ENCODE data around the gene SCRN3. TPM values are rescaled to one million over a fixed set of nuclear protein-coding genes. Genes with fewer than 3 reads are reported as not detected.
"Not testable (repeated sequence)": the region's sequence is repeated elsewhere in the genome, so short reads cannot be mapped to it uniquely, and the experiment has no call there.

Gene SCRN3
- 10 to 100 TPM; 19.3 to 21.8 TPM for total RNA-seq
- long read RNA-seq, donor 1, partial matches to known transcripts = 1 of 5 reads
- long read RNA-seq, donor 1, other reads (novel, unspliced or antisense) = 3 of 5 reads
- long read RNA-seq, donor 2, partial matches to known transcripts = 0 of 13 reads
- long read RNA-seq, donor 2, other reads (novel, unspliced or antisense) = 9 of 13 reads

GRCh38 chr2:174395284-174395968, at the start of gene SCRN3:
TSS of gene SCRN3 (plus strand) at chr2:174395730. CDS start at chr2:174398284, 2,554 bp downstream.
- intact Hi-C loops (cut with DNase I) = no loop called here
- peak; percentile 84 for DNase-seq (ENCODE audit: low spot score)

- intact Hi-C loops (cut with DNase I) = no loop called here
- no peak for DNase-seq (ENCODE audit: low spot score)
Measured at GRCh38 chr2:174350018-174350417, 45.5 kb upstream of the SCRN3 start.

GRCh38 chr2:174350593-174351181, 44.8 kb upstream of the SCRN3 start:
- no peak for DNase-seq (ENCODE audit: low spot score)
- intact Hi-C loops (cut with DNase I) = no loop called here

GRCh38 chr2:174353004-174353403, 42.5 kb upstream of the SCRN3 start:
- intact Hi-C loops (cut with DNase I) = no loop called here
- no peak for DNase-seq (ENCODE audit: low spot score)

- intact Hi-C loops (cut with DNase I) = no loop called here
Measured at GRCh38 chr2:174356347-174356746, 39.2 kb upstream of the SCRN3 start.

GRCh38 chr2:174359663-174360062, 35.9 kb upstream of the SCRN3 start:
- intact Hi-C loops (cut with DNase I); DNase-seq (ENCODE audit: low spot score): not testable (repeated sequence)

More at GRCh38 chr2:174356347-174356746, 39.2 kb upstream of the SCRN3 start:
- no peak for DNase-seq (ENCODE audit: low spot score)

GRCh38 chr2:174362949-174363348, 32.6 kb upstream of the SCRN3 start:
- intact Hi-C loops (cut with DNase I) = no loop called here
- no peak for DNase-seq (ENCODE audit: low spot score)

- intact Hi-C loops (cut with DNase I); DNase-seq (ENCODE audit: low spot score): not testable (repeated sequence)
Measured at GRCh38 chr2:174363492-174364225, 31.9 kb upstream of the SCRN3 start.

GRCh38 chr2:174364628-174365027, 30.9 kb upstream of the SCRN3 start:
- DNase-seq (ENCODE audit: low spot score) = no peak
- intact Hi-C loops (cut with DNase I) = no loop called here

- DNase-seq (ENCODE audit: low spot score) = no peak
- intact Hi-C loops (cut with DNase I) = no loop called here
Measured at GRCh38 chr2:174365571-174365970, 30.0 kb upstream of the SCRN3 start.

- intact Hi-C loops (cut with DNase I) = no loop called here
- no peak for DNase-seq (ENCODE audit: low spot score)
Measured at GRCh38 chr2:174368691-174369090, 26.8 kb upstream of the SCRN3 start.

GRCh38 chr2:174376967-174377366, 18.6 kb upstream of the SCRN3 start:
- DNase-seq (ENCODE audit: low spot score) = no peak
- intact Hi-C loops (cut with DNase I) = no loop called here

- DNase-seq (ENCODE audit: low spot score) = no peak
- intact Hi-C loops (cut with DNase I) = no loop called here
Measured at GRCh38 chr2:174383796-174384195, 11.7 kb upstream of the SCRN3 start.

- DNase-seq (ENCODE audit: low spot score) = no peak
- intact Hi-C loops (cut with DNase I) = no loop called here
Measured at GRCh38 chr2:174385201-174385600, 10.3 kb upstream of the SCRN3 start.

GRCh38 chr2:174388706-174389105, 6.8 kb upstream of the SCRN3 start:
- intact Hi-C loops (cut with DNase I); DNase-seq (ENCODE audit: low spot score): not testable (repeated sequence)

GRCh38 chr2:174389542-174389941, 6.0 kb upstream of the SCRN3 start:
- intact Hi-C loops (cut with DNase I) = no loop called here

GRCh38 chr2:174390303-174390702, 5.2 kb upstream of the SCRN3 start:
- intact Hi-C loops (cut with DNase I); DNase-seq (ENCODE audit: low spot score): not testable (repeated sequence)

More at GRCh38 chr2:174389542-174389941, 6.0 kb upstream of the SCRN3 start:
- no peak for DNase-seq (ENCODE audit: low spot score)

- no peak for DNase-seq (ENCODE audit: low spot score)
- intact Hi-C loops (cut with DNase I) = no loop called here
Measured at GRCh38 chr2:174392706-174393105, 2.8 kb upstream of the SCRN3 start.

GRCh38 chr2:174395969-174396630, 570 bp downstream of the SCRN3 start:
- no peak for DNase-seq (ENCODE audit: low spot score)
- intact Hi-C loops (cut with DNase I) = no loop called here
